ENCODE results near the gene ECM1.

DNA sequence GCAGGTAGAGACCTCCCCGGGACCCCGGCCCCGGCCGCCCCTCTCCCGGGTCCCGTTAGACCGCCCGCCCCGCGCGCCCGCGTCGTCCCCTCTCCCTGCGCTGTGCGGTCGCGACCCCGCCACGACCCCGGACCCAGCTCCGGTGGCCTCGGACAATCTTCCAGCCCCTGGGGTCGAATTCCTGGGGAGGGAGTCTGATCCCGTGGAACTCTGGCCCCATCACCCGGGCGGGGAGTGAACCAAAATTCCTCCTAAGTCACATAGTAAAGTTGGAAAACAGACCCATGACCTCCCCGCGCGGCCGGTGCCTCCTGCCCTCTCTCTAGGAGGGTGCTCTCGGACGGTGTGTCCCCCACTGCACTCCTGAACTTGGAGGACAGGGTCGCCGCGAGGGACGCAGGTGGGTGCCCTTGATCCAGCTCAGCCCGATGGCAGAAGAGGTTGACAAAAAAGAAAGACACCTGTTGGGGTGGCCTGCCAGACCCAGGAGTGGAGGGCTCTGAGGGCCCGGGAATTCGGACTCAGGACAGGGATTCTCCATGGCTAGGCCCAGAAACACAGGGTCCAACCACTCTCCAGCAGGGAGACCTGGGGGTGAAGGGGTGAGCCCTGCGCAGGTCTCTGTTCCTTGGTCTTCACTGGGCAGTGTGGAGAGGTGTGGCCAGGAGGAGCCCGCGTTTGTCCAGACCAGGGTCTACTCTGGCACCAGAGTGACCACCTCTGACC, 41.8 kb downstream of the ECM1 start:
- TF ChIP-seq, protein P1, sequence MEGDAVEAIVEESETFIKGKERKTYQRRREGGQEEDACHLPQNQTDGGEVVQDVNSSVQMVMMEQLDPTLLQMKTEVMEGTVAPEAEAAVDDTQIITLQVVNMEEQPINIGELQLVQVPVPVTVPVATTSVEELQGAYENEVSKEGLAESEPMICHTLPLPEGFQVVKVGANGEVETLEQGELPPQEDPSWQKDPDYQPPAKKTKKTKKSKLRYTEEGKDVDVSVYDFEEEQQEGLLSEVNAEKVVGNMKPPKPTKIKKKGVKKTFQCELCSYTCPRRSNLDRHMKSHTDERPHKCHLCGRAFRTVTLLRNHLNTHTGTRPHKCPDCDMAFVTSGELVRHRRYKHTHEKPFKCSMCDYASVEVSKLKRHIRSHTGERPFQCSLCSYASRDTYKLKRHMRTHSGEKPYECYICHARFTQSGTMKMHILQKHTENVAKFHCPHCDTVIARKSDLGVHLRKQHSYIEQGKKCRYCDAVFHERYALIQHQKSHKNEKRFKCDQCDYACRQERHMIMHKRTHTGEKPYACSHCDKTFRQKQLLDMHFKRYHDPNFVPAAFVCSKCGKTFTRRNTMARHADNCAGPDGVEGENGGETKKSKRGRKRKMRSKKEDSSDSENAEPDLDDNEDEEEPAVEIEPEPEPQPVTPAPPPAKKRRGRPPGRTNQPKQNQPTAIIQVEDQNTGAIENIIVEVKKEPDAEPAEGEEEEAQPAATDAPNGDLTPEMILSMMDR (IDR thresholded peaks at IDR 0.05; ENCODE audit: low read depth, low read length), result no peak
- TF ChIP-seq EZH2phosphoT487 (IDR thresholded peaks at IDR 0.05; ENCODE audit: low read depth), result no peak

Data from OCI-LY3 (cell line).